Cardiac muscle cell (in vitro differentiated cells and primary cell): ENCODE measurements around the gene CERS6. TPM values are rescaled to one million over a fixed set of nuclear protein-coding genes. Genes with fewer than 3 reads are reported as not detected.
A peak's percentile ranks its signal among the peaks of the same experiment; 100 is the strongest.

Experiments used
- DNase-seq, 2 donors: peaks; one replicate each; pipeline versions ENCODE4 v3.0.0 to v3.0.0-alpha.2; 2010 to 2017; ENCODE audit warnings: low read depth in 1 of 2, low spot score in 1 of 2
- H3K27ac ChIP-seq: fragments of 200-600 bp; sonication (generic); 2 replicates; pipeline ENCODE4 v1.5.1; 2016
- H3K27me3 ChIP-seq: fragments of 200-600 bp; sonication (generic); 2 replicates; pipeline ENCODE4 v1.6.0; 2016; ENCODE audit warnings: control low read depth
- H3K36me3 ChIP-seq: fragments of 200-600 bp; sonication (generic); 2 replicates; pipeline ENCODE4 v1.5.1; 2016; ENCODE audit warnings: control low read depth
- H3K4me1 ChIP-seq: fragments of 200-600 bp; sonication (generic); 2 replicates; pipeline ENCODE4 v1.8.1; 2017; ENCODE audit warnings: low read depth, mild to moderate bottlenecking, mixed run types
- H3K4me3 ChIP-seq: fragments of 200-600 bp; sonication (generic); 2 replicates; pipeline ENCODE4 v1.5.1; 2016; ENCODE audit warnings: mild to moderate bottlenecking
- H3K9me3 ChIP-seq: fragments of 200-600 bp; sonication (generic); 2 replicates; pipeline ENCODE4 v1.5.1; 2017; ENCODE audit warnings: low read depth, mild to moderate bottlenecking, control low read depth
- polyA plus RNA-seq: library from polyadenylated mRNA; unstranded; fragments of >200 nt; fragmentation: Nextera tagmentation; extraction: Ambion mirVana; gene quantifications from 2 replicates; pipeline ENCODE4 v1.2.1, GENCODE V29; 2016
- total RNA-seq: library from RNA; depleted of rRNA; stranded (reverse); fragments of >200 nt; gene quantifications from 2 replicates; pipeline ENCODE4 v1.2.3, GENCODE V29; 2016
- TF ChIP-seq, protein P1 (sequence below): IDR thresholded peaks from 2 replicates; pipeline ENCODE4 v1.5.1; 2012; ENCODE audit warnings: low read depth, mild to moderate bottlenecking, low read length

The CERS6 gene
- total and polyA plus RNA-seq, 2 experiments from 2014 or later = 17.1 to 26.6 TPM

DNA sequence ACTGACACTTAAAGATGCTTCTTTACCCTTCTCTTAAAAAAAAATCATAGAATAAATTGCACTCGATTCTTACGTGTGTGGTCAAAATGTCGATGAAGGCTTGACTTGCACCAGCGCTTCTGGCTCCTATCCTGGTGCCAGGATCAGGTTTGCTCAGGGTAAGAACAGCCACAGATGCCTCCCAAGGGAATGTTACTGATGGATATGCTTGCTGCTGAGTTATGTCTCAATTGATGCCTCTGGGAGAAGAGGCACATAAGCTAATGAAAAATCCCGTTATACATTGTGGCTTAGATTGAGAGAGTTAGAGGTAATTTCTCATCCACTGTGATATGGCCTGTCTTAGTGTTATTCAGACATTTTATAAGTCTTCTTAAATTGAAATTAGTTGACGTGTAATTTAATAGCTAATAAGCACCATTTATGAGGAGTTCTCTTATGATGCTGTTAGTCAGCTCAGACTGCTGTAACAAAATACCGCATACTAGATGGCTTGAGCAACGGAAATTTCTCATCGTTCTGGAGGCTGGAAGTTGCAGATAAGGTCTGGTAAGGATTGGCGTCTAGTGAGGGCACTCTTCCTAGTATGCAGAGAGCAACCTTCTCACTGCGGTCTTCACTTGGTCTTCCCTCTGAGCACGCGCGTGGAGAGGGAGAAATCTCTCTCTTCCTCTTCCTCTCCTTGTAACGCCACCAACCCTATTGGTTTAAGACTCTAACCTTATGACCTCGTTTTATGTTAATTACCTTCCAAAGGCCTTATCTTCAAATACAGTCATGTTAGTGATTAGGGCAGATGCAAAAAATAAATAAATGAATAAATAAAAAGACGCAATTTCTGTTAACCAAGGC is 229.8 kb downstream of the CERS6 start:
- Histone ChIP-seq H3K4me3 (no peak overlapping the region), H3K4me1 (peaks cover 6% of the 10 kb centered on the region), H3K27ac (no peak overlapping the region)

DNA sequence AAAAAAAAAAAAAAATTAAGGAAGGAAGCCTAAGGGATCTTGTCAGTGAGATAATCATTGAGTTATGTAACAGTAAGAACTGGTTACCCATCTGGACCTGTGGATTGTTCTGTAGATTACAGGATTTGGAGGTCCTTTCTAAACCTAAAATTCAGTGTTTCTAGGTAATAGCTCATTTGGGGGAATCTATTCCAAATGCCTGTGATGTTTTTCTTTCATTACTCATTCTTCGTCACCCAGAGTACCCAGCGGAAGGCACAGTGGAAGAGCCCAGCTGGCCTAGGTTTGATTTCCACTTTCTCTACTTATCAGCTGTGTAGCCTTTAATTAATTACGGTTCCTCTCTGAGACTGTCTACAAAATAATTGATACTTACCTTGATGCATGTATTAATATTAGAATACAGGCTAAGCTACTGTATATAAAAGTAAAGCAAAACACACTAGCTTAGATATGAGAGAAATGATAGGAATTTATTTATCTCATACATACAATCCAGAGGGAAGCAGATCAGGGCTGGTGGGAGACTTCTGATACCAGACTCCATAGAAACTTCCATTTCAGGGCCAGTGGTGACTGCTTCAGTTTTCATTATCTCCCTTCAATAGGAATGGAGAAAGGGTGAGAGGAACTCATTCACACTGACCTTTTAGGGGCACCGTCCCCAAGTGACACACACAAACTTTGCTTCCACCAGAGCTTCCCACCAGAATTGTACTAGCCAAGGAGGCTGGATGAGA is 230.6 kb downstream of the CERS6 start:
- no peak overlapping the region for H3K4me3 ChIP-seq
- H3K9me3 ChIP-seq = no peaks in the 10 kb centered on the region
- TF ChIP-seq, protein P1, sequence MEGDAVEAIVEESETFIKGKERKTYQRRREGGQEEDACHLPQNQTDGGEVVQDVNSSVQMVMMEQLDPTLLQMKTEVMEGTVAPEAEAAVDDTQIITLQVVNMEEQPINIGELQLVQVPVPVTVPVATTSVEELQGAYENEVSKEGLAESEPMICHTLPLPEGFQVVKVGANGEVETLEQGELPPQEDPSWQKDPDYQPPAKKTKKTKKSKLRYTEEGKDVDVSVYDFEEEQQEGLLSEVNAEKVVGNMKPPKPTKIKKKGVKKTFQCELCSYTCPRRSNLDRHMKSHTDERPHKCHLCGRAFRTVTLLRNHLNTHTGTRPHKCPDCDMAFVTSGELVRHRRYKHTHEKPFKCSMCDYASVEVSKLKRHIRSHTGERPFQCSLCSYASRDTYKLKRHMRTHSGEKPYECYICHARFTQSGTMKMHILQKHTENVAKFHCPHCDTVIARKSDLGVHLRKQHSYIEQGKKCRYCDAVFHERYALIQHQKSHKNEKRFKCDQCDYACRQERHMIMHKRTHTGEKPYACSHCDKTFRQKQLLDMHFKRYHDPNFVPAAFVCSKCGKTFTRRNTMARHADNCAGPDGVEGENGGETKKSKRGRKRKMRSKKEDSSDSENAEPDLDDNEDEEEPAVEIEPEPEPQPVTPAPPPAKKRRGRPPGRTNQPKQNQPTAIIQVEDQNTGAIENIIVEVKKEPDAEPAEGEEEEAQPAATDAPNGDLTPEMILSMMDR = no peak
- no peaks in the 10 kb centered on the region for H3K27me3 ChIP-seq
- H3K4me1 ChIP-seq = peaks cover 13% of the 10 kb centered on the region
- peak in 1 of 2 donors; percentile 52 for DNase-seq
- H3K36me3 ChIP-seq = no peaks in the 10 kb centered on the region
- H3K27ac ChIP-seq = peak overlapping the region; percentile 4

More for the DNA sequence above, 229.8 kb downstream of the CERS6 start:
- H3K36me3 ChIP-seq = no peaks in the 10 kb centered on the region
- H3K27me3 ChIP-seq = no peaks in the 10 kb centered on the region
- no peaks in the 10 kb centered on the region for H3K9me3 ChIP-seq
- DNase-seq = peak in 1 of 2 donors; percentile 88
- TF ChIP-seq, protein P1 = no peak

DNA sequence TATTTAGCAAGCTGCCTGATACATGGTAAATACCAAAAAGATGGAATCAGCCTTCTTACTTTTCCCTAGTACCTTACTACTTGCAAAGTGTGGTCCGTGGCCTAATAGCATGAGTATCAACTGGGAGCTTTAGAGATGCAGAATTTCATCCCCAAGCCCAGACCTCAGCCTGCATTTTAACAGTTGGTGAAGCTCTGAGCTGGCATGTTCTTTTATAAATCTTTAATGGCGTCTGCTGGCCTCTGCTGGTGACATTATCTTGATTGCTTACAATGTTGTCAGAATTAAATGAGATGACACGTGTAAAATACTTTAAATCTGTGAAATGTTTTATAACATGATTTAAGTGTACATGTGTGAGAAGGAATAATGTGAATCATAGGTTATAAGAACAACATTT is 231.2 kb downstream of the CERS6 start:
- TF ChIP-seq, protein P1 = peak; percentile 12
- Histone ChIP-seq H3K27me3 (no peaks in the 10 kb centered on the region), H3K27ac (peak overlapping the region; percentile 4), H3K4me3 (no peak overlapping the region), H3K4me1 (peaks cover 17% of the 10 kb centered on the region), H3K36me3 (no peaks in the 10 kb centered on the region), H3K9me3 (no peaks in the 10 kb centered on the region)
- peak in 1 of 2 donors; percentile 39 for DNase-seq

DNA sequence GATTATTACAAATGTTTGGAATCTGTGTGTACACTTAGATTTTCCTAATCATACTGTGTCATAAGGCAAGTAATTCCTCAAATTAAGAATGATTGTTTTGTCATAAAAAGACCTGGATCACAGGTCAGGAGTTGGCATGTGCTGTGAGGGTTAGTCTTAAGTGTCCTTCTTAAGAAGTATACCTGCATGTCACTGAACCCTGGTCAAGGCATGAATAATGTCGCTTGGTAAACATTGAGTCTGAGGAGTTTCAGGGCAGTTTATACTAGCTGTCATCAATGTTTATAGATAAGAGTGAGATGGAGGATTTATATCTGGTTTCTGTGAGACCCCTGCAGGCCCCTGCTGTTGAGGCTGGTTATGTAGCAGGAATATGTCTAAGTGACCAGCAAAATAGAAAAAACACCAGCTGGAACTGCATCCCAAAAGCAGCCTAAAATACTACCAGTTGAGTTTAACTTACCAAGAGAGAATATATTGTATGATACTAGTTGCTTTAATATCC is 234.4 kb downstream of the CERS6 start:
- no peak for DNase-seq
- no peaks in the 10 kb centered on the region for H3K27me3 ChIP-seq
- TF ChIP-seq, protein P1 = no peak
- H3K4me3 ChIP-seq = no peak overlapping the region
- no peaks in the 10 kb centered on the region for H3K36me3 ChIP-seq
- peak overlapping the region; percentile 70 for H3K27ac ChIP-seq
- H3K9me3 ChIP-seq = no peaks in the 10 kb centered on the region
- H3K4me1 ChIP-seq = peaks cover 17% of the 10 kb centered on the region

DNA sequence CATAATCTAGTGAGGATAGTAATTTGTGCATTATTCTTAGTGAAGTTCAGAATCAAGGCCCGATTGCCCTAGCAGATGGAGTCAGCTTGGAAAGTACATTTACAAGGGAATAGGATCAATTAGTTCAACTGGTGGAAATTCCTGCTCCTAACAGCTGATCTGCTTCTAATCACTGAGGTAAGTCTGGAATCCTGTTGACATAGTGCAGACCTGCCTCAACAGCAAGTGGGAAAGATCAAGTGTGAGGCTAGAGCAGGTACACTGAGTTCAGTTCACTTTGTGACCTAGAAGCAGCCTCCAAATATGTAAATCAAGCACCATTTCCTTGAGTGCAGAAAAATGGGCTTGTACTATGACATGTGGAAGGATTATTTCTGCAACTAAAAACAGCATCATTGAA is 235.1 kb downstream of the CERS6 start:
- no peaks in the 10 kb centered on the region for H3K27me3 ChIP-seq
- no peaks in the 10 kb centered on the region for H3K9me3 ChIP-seq
- peak overlapping the region; percentile 70 for H3K27ac ChIP-seq
- TF ChIP-seq, protein P1 = no peak
- no peaks in the 10 kb centered on the region for H3K36me3 ChIP-seq
- peaks cover 17% of the 10 kb centered on the region for H3K4me1 ChIP-seq
- H3K4me3 ChIP-seq = no peak overlapping the region
- DNase-seq = peak in 1 of 2 donors; percentile 65
